H1 (cell line): ENCODE measurements around the gene FIP1L1. TPM values are rescaled to one million over a fixed set of nuclear protein-coding genes. Genes with fewer than 3 reads are reported as not detected.

Experiments used
- ATF3 ChIP-seq: IDR thresholded peaks from 2 replicates; pipeline ENCODE4 v1.6.1; 2011; ENCODE audit warnings: low read depth, mild to moderate bottlenecking, low read length; ENCODE audit not compliant: insufficient read depth
- CHD2 ChIP-seq: IDR thresholded peaks from 2 replicates; pipeline ENCODE4 v1.6.1; 2012; ENCODE audit warnings: low read length, improper control_type of control experiment
- HDAC2 ChIP-seq, 2 experiments: fragments of 300-600 bp in 1 of 2; sonication (generic) in 1 of 2; IDR thresholded peaks; 2 replicates each; pipeline ENCODE4 v1.6.1; 2011 to 2012; ENCODE audit warnings: low read depth in 2 of 2, low read length in 2 of 2, mild to moderate bottlenecking in 2 of 2, moderate library complexity in 2 of 2, borderline replicate concordance in 1 of 2, inconsistent platforms in 1 of 2
- HDAC6 ChIP-seq: IDR thresholded peaks from one replicate; pipeline ENCODE4 v1.7.1; 2012; ENCODE audit warnings: low read depth, mild to moderate bottlenecking, inconsistent platforms, low read length, moderate library complexity
- KDM1A ChIP-seq: fragments of 200-600, 300-600 bp; sonication (generic); IDR thresholded peaks from 2 replicates; pipeline ENCODE4 v1.7.1; 2016; ENCODE audit warnings: mild to moderate bottlenecking, low read length, borderline replicate concordance
- NANOG ChIP-seq: IDR thresholded peaks from 2 replicates; pipeline ENCODE4 v1.6.1; 2011; ENCODE audit warnings: low read length, low read depth, mild to moderate bottlenecking, inconsistent platforms; ENCODE audit not compliant: insufficient read depth, poor library complexity, severe bottlenecking
- polyA plus RNA-seq, 7 experiments: library from polyadenylated mRNA; depleted of rRNA in 3 of 7; stranded (reverse) in 5 of 7; unstranded in 2 of 7; fragments of >200 nt in 5 of 7; fragments of 200-250 nt in 2 of 7; gene quantifications; 1 replicate in 5 of 7; 2 replicates in 1 of 7; 4 replicates in 1 of 7; pipeline versions ENCODE4 v1.2.1 to v1.2.3, GENCODE V29; 2011 to 2013; ENCODE audit warnings: missing spikeins in 2 of 7, mixed read lengths in 2 of 7
- total RNA-seq: library from RNA; stranded (reverse); fragmentation: NEBNext Ultra II Directional; extraction: Animal tissue kit (Norgen Biotek cat#: 25700); gene quantifications from 2 replicates; pipeline ENCODE4 v1.2.1, GENCODE V29; 2021

Gene FIP1L1
- total and polyA plus RNA-seq, 2 of the 8 experiments (the other 6 are each of a cell fraction or from before 2014, with no cell fraction given), result 19.5 to 53.7 TPM

- TF ChIP-seq NANOG, result no peak
- TF ChIP-seq KDM1A, result no peak
- TF ChIP-seq HDAC2 (IDR thresholded peaks at IDR 0.05; ENCODE audit: borderline replicate concordance in 1 of 2, low read depth in 2 of 2, low read length in 2 of 2), result no peak
- TF ChIP-seq ATF3, result no peak
- TF ChIP-seq HDAC6, result no peak
- no peak for TF ChIP-seq CHD2
- TF ChIP-seq, all 59 proteins: peak for 0
These were observed 12.8 kb upstream of the FIP1L1 start (continued) for GRCh38 chr4:53364624-53365023.
